AG04450 (cell line): Measurements from ENCODE around the gene MTMR3. TPM values are rescaled to one million over a fixed set of nuclear protein-coding genes. Genes with fewer than 3 reads are reported as not detected.

Experiments
- CTCF ChIA-PET: fragments of 300-600, 350-600 bp; formaldehyde crosslinking; extraction: SDS; loops from one replicate; lab custom pipeline; 2022; ENCODE audit warnings: antibody characterized with exemption, inconsistent platforms; lab: Charles Lee
- POLR2A ChIA-PET: fragments of 350-600 bp; formaldehyde crosslinking; extraction: SDS; loops from one replicate; lab custom pipeline; 2021; ENCODE audit warnings: antibody characterized with exemption, inconsistent platforms; lab: Yijun Ruan, JAX
- DNase-seq: peaks from one replicate; pipeline ENCODE4 v3.0.0-alpha.2; 2011; ENCODE audit warnings: low read depth, low spot score
- H3K27ac ChIP-seq: one replicate; pipeline ENCODE4 v1.5.1; 2012; ENCODE audit warnings: low read depth, low read length, control low read depth
- H3K27me3 ChIP-seq: one replicate; pipeline ENCODE4 v1.6.0; 2012; ENCODE audit warnings: low read length; ENCODE audit not compliant: control insufficient read depth, insufficient read depth
- H3K4me3 ChIP-seq: 2 replicates; pipeline ENCODE4 v1.5.1; 2011; ENCODE audit warnings: mild to moderate bottlenecking, low read depth, low read length, control low read depth
- H3K9me3 ChIP-seq: 2 replicates; pipeline ENCODE4 v1.5.1; 2012; ENCODE audit warnings: low read length; ENCODE audit not compliant: control insufficient read depth, insufficient read depth
- CTCF ChIP-seq: IDR thresholded peaks from 2 replicates; pipeline ENCODE4 v1.5.1; 2011; ENCODE audit warnings: low read depth, low read length, control low read depth, inconsistent platforms
- polyA plus RNA-seq: library from polyadenylated mRNA; depleted of rRNA; stranded (reverse); fragments of >200 nt; gene quantifications from 2 replicates; pipeline ENCODE4 v1.2.3, GENCODE V29; 2011

MTMR3 gene
- polyA plus RNA-seq, 1 experiment: 27.8 TPM

- POLR2A ChIA-PET: no interaction called here
Observed at GRCh38 chr22:30025221-30025620, 142.2 kb downstream of the MTMR3 start.

GRCh38 chr22:30026756-30027155 lies 143.8 kb downstream of the MTMR3 start:
- Histone ChIP-seq H3K9me3 (no peaks in the 10 kb centered on the region), H3K27ac (no peak overlapping the region), H3K4me3 (no peak overlapping the region), H3K27me3 (no peaks in the 10 kb centered on the region)
- ChIA-PET CTCF (no interaction called here), POLR2A (no interaction called here)
- DNase-seq: no peak
- TF ChIP-seq CTCF: no peak

More at GRCh38 chr22:30025221-30025620, 142.2 kb downstream of the MTMR3 start:
- no peak for DNase-seq
- Histone ChIP-seq H3K4me3 (no peak overlapping the region), H3K27me3 (no peaks in the 10 kb centered on the region), H3K27ac (no peak overlapping the region), H3K9me3 (no peaks in the 10 kb centered on the region)
- CTCF ChIA-PET: no interaction called here
- TF ChIP-seq CTCF: no peak

GRCh38 chr22:30027169-30027568 lies 144.2 kb downstream of the MTMR3 start:
- Histone ChIP-seq H3K27me3 (no peaks in the 10 kb centered on the region), H3K27ac (no peak overlapping the region), H3K9me3 (no peaks in the 10 kb centered on the region), H3K4me3 (no peak overlapping the region)
- no peak for DNase-seq
- TF ChIP-seq CTCF: no peak
- CTCF ChIA-PET: interaction anchor here (0.7 kb wide), 1 partner anchor 473 kb away, joined by 3 read pairs; the partner anchor contains the start of gene THOC5
- POLR2A ChIA-PET: no interaction called here

- no peak for TF ChIP-seq CTCF
- no peak overlapping the region for H3K4me3 ChIP-seq
- ChIA-PET POLR2A (no interaction called here), CTCF (interaction anchor here (0.7 kb wide), 1 partner anchor 474 kb away, joined by 3 read pairs; the partner anchor contains the start of gene THOC5)
- H3K27ac ChIP-seq: no peak overlapping the region
- no peaks in the 10 kb centered on the region for H3K27me3 ChIP-seq
- DNase-seq: no peak
- H3K9me3 ChIP-seq: no peaks in the 10 kb centered on the region
Observed at GRCh38 chr22:30027791-30028190, 144.8 kb downstream of the MTMR3 start.

- no peak overlapping the region for H3K27ac ChIP-seq
- H3K4me3 ChIP-seq: no peak overlapping the region
- ChIA-PET POLR2A (no interaction called here), CTCF (no interaction called here)
- no peaks in the 10 kb centered on the region for H3K27me3 ChIP-seq
- H3K9me3 ChIP-seq: no peaks in the 10 kb centered on the region
- DNase-seq: no peak
- TF ChIP-seq CTCF: no peak
Observed at GRCh38 chr22:30028731-30029130, 145.8 kb downstream of the MTMR3 start.
